ENCODE data around the gene DOCK9.

The DOCK9 gene

DNA sequence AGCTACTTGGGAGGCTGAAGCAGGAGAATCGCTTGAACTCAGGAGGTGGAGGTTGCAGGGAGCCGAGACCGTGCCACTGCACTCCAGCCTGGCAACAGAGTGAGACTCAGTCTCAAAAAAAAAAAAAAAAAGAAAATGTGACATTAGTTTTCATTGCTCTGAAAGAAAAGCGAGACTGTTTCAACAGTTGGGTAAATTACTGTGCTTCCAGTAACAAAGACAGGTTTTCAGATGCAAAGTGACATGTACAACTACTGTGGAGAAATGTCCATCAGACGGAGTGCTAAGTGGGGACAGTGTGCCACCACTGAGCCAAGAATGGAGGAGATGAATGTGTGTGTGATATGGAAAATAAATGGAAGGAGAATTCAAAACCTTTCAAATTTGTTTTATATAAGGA, 201.2 kb downstream of the DOCK9 start:
- DNase-seq (ENCODE audit: low read depth), result no peak
- H3K4me3 ChIP-seq (ENCODE audit: low read depth, low read length), result no peak overlapping the region
- TF ChIP-seq, protein P1, sequence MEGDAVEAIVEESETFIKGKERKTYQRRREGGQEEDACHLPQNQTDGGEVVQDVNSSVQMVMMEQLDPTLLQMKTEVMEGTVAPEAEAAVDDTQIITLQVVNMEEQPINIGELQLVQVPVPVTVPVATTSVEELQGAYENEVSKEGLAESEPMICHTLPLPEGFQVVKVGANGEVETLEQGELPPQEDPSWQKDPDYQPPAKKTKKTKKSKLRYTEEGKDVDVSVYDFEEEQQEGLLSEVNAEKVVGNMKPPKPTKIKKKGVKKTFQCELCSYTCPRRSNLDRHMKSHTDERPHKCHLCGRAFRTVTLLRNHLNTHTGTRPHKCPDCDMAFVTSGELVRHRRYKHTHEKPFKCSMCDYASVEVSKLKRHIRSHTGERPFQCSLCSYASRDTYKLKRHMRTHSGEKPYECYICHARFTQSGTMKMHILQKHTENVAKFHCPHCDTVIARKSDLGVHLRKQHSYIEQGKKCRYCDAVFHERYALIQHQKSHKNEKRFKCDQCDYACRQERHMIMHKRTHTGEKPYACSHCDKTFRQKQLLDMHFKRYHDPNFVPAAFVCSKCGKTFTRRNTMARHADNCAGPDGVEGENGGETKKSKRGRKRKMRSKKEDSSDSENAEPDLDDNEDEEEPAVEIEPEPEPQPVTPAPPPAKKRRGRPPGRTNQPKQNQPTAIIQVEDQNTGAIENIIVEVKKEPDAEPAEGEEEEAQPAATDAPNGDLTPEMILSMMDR (conservative IDR thresholded peaks at IDR 0.05; ENCODE audit: low read depth, low read length), result no peak

DNA sequence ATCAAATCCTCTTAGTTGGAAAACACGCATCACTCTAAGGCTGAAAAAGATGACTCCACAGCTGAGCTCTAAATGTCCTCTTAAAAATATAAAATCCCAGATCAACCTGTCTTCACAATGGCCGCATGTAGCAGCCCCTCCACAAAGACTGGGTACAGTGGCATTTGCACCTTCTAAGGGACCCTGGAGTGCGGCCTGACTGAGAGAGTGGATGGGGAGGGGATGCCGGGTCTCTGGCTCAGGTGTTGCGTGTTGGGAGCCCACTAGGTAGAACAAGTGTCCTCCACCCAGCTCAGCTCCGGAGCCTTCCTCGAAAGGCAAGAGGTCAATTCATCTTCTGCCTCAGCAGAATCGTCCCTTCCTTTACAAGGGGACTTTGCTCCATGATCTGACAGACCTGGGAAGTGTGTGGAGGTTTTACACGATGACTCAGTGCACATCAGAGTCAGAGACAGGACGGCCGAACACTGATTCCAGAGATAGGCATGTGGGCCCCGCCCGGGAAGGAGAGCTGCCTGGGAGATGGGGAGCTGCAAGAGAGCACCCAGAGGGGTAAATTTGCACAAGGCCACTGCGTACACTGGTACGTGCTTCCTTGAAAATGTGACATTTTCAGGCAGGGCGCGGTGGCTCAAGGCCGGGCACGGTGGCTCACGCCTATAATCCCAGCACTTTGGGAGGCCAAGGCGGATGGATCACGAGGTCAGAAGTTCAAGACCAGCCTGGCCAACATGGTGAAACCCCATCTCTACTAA, 201.8 kb downstream of the DOCK9 start:
- TF ChIP-seq, protein P1 (conservative IDR thresholded peaks at IDR 0.05; ENCODE audit: low read depth, low read length), result no peak
- no peak overlapping the region for H3K4me3 ChIP-seq (ENCODE audit: low read depth, low read length)
- DNase-seq (ENCODE audit: low read depth), result peak; percentile 84

DNA sequence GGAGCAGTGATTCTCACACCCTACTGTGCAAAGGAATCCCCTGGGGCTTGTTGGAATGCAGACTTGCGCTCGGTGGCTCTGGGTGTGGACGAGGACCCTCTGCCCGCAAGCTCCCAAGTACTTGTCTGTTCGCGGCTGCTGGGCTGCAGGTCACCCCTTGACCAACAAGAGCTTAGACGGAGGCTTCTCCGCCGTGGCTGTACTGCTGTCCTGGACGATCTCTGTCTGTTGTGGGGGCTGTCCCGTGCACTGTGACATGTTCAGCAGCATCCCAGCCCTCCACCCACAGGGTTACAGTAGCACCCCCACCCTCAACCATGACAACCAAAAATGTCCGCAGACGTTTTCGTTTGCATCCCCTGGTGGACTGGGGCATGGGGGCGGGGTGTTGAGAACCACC, 202.5 kb downstream of the DOCK9 start:
- TF ChIP-seq, protein P1 (conservative IDR thresholded peaks at IDR 0.05; ENCODE audit: low read depth, low read length), result no peak
- H3K4me3 ChIP-seq (ENCODE audit: low read depth, low read length), result no peak overlapping the region
- no peak for DNase-seq (ENCODE audit: low read depth)

DNA sequence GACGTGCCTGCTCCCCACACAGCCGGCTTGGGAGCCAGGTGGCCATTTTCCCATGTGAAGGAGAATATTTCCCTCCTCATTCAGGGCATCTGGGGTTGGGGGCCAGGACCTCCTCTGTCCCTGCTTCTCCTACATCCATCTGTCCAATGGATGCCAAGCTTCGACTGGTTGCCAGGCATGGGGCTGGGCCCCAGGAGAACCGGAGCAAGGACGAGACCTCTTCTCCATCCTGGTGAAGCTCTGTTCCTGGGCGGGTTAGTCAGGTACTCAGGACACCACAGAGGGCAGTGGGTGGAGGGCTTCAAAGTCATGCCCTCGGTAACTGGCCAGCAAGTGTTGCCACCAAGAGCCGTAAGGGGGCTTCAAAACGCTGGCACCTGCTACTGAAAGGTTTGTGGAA, 203.1 kb downstream of the DOCK9 start:
- TF ChIP-seq, protein P1 (conservative IDR thresholded peaks at IDR 0.05; ENCODE audit: low read depth, low read length), result no peak
- no peak for DNase-seq (ENCODE audit: low read depth)
- H3K4me3 ChIP-seq (ENCODE audit: low read depth, low read length), result no peak overlapping the region

DNA sequence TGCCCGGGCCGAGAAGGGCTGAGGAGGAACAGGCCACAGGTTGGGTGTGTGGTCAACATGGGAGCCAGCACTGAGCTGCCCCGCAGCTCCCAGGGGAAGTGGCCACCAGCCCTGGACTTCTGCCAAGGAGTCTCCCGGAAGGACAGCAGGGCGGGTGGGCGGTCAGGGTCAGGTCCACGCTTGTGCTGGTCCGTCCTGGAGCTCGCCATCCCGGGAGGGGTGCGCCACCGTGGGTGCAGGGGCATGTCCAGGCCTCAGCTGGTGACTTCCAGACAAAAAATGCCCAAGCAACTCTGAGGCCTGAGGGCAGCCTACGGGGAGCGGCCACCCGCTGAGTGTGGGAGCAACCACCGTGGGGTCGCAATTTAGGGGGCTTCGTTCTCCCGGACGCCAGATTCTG, 203.9 kb downstream of the DOCK9 start:
- no peak for DNase-seq (ENCODE audit: low read depth)
- TF ChIP-seq, protein P1 (conservative IDR thresholded peaks at IDR 0.05; ENCODE audit: low read depth, low read length), result no peak
- no peak overlapping the region for H3K4me3 ChIP-seq (ENCODE audit: low read depth, low read length)

DNA sequence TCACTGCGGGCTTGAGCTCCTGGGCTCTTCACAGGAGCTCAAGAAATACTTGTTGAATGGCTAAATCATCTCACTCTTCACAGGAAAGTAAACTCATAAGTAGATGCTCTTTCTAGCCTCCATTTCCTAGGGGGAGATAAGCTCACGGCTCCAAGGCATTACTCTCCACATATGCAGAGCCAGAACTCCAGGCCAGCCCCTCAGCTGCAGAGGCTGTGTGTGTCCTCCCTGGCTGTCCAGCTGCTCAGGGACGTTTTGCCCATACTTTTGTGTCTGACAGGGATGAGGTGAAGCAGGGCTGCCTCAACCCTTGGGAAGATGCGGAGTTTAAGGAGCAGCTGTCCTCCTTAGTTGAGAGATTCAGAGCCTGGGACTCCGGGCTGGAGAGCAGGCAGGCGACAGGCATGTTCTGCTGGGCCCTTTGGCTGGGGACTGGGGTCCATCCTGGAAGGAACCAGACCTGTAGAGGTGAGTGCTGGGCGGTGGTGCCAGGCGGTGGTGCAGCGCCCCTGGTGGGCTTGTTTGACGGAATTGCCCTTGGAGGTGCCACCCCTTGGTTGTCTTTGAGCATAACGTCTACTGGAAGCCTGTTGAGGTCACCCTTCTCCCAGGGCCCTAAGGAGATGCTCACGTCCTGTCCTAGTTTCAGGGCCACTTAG, 204.9 kb downstream of the DOCK9 start:
- no peak for DNase-seq (ENCODE audit: low read depth)
- TF ChIP-seq, protein P1 (conservative IDR thresholded peaks at IDR 0.05; ENCODE audit: low read depth, low read length), result no peak
- no peak overlapping the region for H3K4me3 ChIP-seq (ENCODE audit: low read depth, low read length)
